Measurements from ENCODE around the gene ETAA1. TPM values are rescaled to one million over a fixed set of nuclear protein-coding genes. Genes with fewer than 3 reads are reported as not detected.

ETAA1 gene
- total RNA-seq, 1 donor from 2014 or later, result 12.6 TPM

- H3K4me3 Mint-ChIP-seq (ENCODE audit: unreplicated experiment), result no peak overlapping the region
- H3K36me3 Mint-ChIP-seq (ENCODE audit: low read depth, unreplicated experiment), result no peaks in the 10 kb centered on the region
- no peak for TF ChIP-seq CTCF (IDR thresholded peaks at IDR 0.05; ENCODE audit: unreplicated experiment)
- H3K9me3 Mint-ChIP-seq (ENCODE audit: unreplicated experiment), result no peaks in the 10 kb centered on the region
- no peaks in the 10 kb centered on the region for H3K4me1 Mint-ChIP-seq (ENCODE audit: unreplicated experiment)
- no peaks in the 10 kb centered on the region for H3K27me3 Mint-ChIP-seq (ENCODE audit: unreplicated experiment)
- no peak overlapping the region for H3K27ac Mint-ChIP-seq (ENCODE audit: unreplicated experiment)
- no peak for DNase-seq (ENCODE audit: low spot score)
Measured at GRCh38 chr2:67448648-67449047, 51.5 kb downstream of the ETAA1 start.

GRCh38 chr2:67451086-67451832, 54.1 kb downstream of the ETAA1 start:
- Mint-ChIP-seq H3K27me3 (ENCODE audit: unreplicated experiment) (no peaks in the 10 kb centered on the region), H3K4me1 (ENCODE audit: unreplicated experiment) (no peaks in the 10 kb centered on the region), H3K9me3 (ENCODE audit: unreplicated experiment) (no peaks in the 10 kb centered on the region), H3K4me3 (ENCODE audit: unreplicated experiment) (no peak overlapping the region), H3K27ac (ENCODE audit: unreplicated experiment) (no peak overlapping the region), H3K36me3 (ENCODE audit: low read depth, unreplicated experiment) (no peaks in the 10 kb centered on the region)
- no peak for TF ChIP-seq CTCF (IDR thresholded peaks at IDR 0.05; ENCODE audit: unreplicated experiment)
- DNase-seq (ENCODE audit: low spot score), result no peak

- H3K9me3 Mint-ChIP-seq (ENCODE audit: unreplicated experiment), result no peaks in the 10 kb centered on the region
- H3K27me3 Mint-ChIP-seq (ENCODE audit: unreplicated experiment), result no peaks in the 10 kb centered on the region
- H3K4me3 Mint-ChIP-seq (ENCODE audit: unreplicated experiment), result no peak overlapping the region
- no peaks in the 10 kb centered on the region for H3K4me1 Mint-ChIP-seq (ENCODE audit: unreplicated experiment)
- no peak for TF ChIP-seq CTCF (IDR thresholded peaks at IDR 0.05; ENCODE audit: unreplicated experiment)
- no peaks in the 10 kb centered on the region for H3K36me3 Mint-ChIP-seq (ENCODE audit: low read depth, unreplicated experiment)
- DNase-seq (ENCODE audit: low spot score), result no peak
- no peak overlapping the region for H3K27ac Mint-ChIP-seq (ENCODE audit: unreplicated experiment)
Measured at GRCh38 chr2:67453310-67453709, 56.2 kb downstream of the ETAA1 start.

GRCh38 chr2:67455219-67456142, 58.3 kb downstream of the ETAA1 start:
- Mint-ChIP-seq H3K27ac (ENCODE audit: unreplicated experiment) (no peak overlapping the region), H3K27me3 (ENCODE audit: unreplicated experiment) (no peaks in the 10 kb centered on the region), H3K36me3 (ENCODE audit: low read depth, unreplicated experiment) (no peaks in the 10 kb centered on the region), H3K9me3 (ENCODE audit: unreplicated experiment) (no peaks in the 10 kb centered on the region), H3K4me1 (ENCODE audit: unreplicated experiment) (no peaks in the 10 kb centered on the region), H3K4me3 (ENCODE audit: unreplicated experiment) (no peak overlapping the region)
- DNase-seq (ENCODE audit: low spot score), result no peak
- no peak for TF ChIP-seq CTCF (IDR thresholded peaks at IDR 0.05; ENCODE audit: unreplicated experiment)

GRCh38 chr2:67456428-67456827, 59.3 kb downstream of the ETAA1 start:
- no peak overlapping the region for H3K4me3 Mint-ChIP-seq (ENCODE audit: unreplicated experiment)
- no peak for TF ChIP-seq CTCF (IDR thresholded peaks at IDR 0.05; ENCODE audit: unreplicated experiment)
- H3K9me3 Mint-ChIP-seq (ENCODE audit: unreplicated experiment), result no peaks in the 10 kb centered on the region
- H3K36me3 Mint-ChIP-seq (ENCODE audit: low read depth, unreplicated experiment), result no peaks in the 10 kb centered on the region
- H3K27me3 Mint-ChIP-seq (ENCODE audit: unreplicated experiment), result peaks cover 1% of the 10 kb centered on the region
- no peak for DNase-seq (ENCODE audit: low spot score)
- H3K27ac Mint-ChIP-seq (ENCODE audit: unreplicated experiment), result no peak overlapping the region
- H3K4me1 Mint-ChIP-seq (ENCODE audit: unreplicated experiment), result peaks cover 8% of the 10 kb centered on the region
